NCI-H460 (cell line): ENCODE measurements around the gene MS4A18. TPM values are rescaled to one million over a fixed set of nuclear protein-coding genes. Genes with fewer than 3 reads are reported as not detected.

ENCODE experiments used
- DNase-seq: peaks from one replicate; pipeline ENCODE4 v3.0.0-alpha.2; 2016; ENCODE audit warnings: low read depth; ENCODE audit errors: extremely low read depth
- total RNA-seq: library from RNA; depleted of rRNA; stranded (reverse); fragments of >200 nt; shearing (Covaris generic); gene quantifications from 2 replicates; pipeline ENCODE4 v1.2.3, GENCODE V29; 2014

MS4A18 gene
- total RNA-seq, 1 experiment from 2014 or later, result not detected

GRCh38 chr11:60763692-60764369 is 39.3 kb downstream of the MS4A18 start:
- DNase-seq, result peak; percentile 7

- no peak for DNase-seq
These were observed 40.4 kb downstream of the MS4A18 start for GRCh38 chr11:60764879-60765278.

- DNase-seq, result no peak
These were observed 40.8 kb downstream of the MS4A18 start for GRCh38 chr11:60765355-60765754.

DNA sequence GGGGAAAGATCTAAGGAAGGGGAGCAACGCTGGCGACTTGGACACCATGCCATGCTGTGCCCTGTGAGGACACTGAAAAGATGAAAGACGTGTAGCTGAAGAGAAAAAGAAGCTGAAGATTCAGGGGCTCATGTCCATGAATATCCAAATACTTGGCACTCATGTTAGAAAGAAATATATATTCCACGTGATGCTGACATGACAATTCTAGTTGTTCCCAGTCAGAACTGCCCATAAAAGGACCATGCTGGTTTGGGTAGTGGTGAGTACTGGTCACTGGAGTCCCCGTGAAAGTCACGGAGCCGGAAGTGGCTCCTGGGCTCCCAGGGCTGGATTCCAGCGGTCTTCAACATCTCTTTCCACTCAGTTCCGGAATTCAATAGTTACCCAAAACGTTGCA is 42.0 kb downstream of the MS4A18 start:
- DNase-seq, result no peak

DNA sequence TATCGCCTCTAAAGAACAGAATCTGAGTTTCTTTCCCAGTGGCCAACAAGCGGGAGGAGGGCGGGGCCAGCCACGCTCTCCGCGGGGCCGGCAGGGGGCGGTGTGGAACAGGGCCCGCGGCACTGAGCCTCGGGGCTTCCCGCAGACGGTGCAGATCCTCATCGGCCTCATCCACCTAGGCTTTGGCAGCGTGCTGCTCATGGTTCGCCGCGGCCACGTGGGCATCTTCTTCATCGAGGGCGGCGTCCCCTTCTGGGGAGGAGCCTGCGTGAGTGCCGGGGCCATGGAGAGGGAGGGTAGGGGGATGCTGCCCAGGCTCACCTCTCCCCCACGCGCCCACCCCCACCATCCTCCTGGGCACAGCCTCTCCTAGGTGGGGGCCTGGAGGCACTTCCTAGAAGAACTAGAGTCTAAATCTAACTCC is 42.9 kb downstream of the MS4A18 start:
- DNase-seq, result no peak

DNA sequence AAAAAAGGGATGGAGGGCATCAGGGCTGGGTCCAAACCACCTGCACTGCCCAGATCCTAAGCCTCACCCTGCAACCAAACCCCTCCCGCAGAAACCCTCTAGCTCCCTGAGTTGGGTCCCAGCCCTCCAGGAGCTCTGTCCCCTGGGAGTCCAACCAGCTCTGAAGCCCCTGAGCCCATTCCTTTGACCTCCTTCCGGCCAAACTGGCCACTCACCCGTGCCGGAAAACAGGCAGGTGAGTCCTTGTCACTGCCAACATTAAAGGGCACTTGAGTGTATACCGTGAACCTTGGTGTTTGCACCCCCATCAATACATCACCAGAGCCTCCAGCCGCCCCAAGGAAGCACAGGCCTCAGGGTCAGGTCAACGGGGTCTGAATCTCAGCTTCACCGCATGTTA is 43.7 kb downstream of the MS4A18 start:
- DNase-seq, result no peak

GRCh38 chr11:60769273-60769672 is 44.8 kb downstream of the MS4A18 start:
- no peak for DNase-seq

GRCh38 chr11:60769811-60770210 is 45.3 kb downstream of the MS4A18 start:
- DNase-seq, result no peak

GRCh38 chr11:60771146-60771545 is 46.6 kb downstream of the MS4A18 start:
- DNase-seq, result no peak

DNA sequence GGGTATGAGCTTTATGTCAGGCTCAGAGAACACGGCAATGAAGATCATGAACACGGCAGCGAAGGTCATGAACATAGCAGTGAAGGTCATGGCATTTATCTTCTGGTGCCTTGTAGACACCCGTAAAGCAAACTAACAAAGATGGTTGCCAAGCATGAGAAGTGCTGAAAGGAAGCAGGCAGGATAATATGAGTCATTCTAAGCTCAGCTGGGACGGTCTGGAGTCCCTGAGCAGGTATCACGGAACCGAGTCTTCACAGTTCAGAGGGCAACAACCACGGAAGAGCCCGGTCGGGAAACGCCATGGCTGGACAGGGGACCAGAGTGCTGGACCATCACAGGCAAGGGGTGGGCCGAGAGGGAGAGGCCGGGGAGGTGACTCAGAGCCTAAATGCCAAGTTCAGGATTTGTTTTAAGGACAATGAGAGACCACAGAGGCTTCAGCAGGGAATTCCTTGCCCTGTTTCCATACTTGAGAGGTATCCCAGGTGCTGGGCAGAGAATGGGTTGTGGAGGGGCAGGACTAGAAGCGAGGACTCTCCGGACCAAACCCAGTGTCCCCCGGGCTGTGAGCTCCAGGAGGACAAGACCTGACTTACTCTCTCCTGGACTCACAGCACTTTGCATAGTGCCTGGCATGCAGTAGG is 47.5 kb downstream of the MS4A18 start:
- DNase-seq, result no peak

- no peak for DNase-seq
These were observed 48.1 kb downstream of the MS4A18 start for GRCh38 chr11:60772666-60773065.

DNA sequence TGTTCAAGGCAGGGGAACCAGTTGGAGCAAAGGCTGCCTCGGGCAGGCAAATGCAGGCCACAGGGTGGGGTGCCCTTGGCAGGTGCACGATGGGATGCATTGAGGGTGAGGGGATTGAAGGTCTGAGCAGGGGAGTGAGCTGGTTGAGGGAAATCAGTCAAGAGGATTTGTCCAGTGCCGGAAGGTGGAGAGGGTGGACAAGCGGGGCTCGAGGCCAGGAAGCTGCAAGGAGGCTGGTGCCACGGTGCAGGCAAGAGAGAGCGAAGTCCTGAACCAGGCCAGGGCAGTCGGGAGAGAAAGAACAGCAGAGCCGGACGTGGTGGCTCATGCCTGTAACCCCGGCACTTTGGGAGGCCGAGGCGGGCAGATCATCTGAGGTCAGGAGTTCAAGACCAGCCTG is 50.2 kb downstream of the MS4A18 start:
- no peak for DNase-seq

GRCh38 chr11:60775420-60775961 is 51.0 kb downstream of the MS4A18 start:
- DNase-seq, result peak; percentile 66

DNA sequence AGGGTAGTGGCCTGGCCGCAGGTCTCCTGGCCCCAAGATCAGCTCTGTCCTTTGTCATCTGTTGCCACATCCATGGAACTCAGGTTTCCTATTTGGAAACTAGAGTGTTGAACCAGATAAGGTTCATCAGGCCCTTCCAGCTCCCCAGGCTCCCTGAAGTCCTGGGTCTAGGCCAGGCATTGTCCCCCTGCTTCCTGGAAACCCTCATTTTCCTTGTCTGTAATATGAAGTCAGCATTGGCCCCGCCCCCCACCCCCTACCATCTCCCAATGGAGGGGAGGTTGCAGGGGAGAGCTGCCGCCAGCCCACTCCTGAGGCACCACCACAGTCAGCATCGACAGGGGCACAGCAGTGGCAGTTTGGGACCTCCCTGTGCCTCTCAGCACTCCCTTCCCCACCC is 51.6 kb downstream of the MS4A18 start:
- DNase-seq, result no peak

DNA sequence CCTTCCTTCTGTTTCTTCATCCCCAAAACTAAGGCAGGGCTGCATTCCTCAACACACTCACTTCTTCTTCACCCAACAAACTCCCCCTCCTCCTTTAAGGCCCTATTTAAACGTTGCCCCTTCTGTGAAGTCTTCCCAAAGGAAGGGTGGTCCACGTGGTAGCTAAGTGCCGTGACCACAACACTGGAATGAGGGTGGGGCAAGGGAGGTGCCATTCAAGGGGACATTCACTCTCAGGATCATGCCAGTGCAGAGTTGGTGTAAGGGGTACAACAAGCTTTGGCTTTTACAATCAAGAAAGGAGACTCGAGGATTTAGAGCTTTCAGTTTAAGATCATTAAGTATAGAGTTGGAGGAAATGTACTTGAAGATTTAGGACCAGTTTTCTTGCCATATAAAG is 52.6 kb downstream of the MS4A18 start:
- DNase-seq, result no peak

GRCh38 chr11:60777572-60777971 is 53.1 kb downstream of the MS4A18 start:
- DNase-seq, result no peak

- no peak for DNase-seq
These were observed 55.5 kb downstream of the MS4A18 start for GRCh38 chr11:60780065-60780464.

GRCh38 chr11:60780774-60781173 is 56.3 kb downstream of the MS4A18 start:
- no peak for DNase-seq

DNA sequence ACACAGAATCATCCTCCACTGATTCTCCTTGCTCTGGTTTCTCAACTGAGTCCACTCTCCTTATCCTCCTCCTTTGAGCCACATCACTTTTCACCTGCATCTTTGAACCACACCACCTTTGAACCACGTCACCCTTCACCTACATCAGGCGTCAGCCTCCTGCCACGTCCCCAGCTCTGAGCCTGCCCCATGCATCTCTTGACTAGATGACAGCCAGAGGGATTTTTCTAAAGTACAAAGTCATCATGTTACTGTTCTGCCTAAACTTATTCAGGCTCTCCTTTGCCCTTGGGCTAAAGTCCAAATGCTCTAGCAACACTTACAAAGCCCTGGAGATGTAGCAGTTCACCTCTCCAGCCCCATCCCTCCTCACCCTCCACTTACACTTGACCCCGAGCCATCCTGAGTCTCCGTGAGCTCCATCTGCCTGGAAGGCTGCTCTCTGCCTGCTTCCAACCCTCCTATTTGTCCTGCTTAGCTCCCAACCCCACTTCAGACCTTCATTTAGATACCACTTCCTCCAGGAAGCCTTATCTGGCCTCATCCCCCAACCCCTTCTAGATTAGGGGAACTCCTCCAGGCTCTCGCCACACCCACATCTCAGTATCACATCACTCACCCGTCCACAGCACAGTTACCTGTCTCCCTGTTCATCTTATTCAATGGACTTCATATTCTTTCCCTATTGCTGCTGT is 56.9 kb downstream of the MS4A18 start:
- no peak for DNase-seq

DNA sequence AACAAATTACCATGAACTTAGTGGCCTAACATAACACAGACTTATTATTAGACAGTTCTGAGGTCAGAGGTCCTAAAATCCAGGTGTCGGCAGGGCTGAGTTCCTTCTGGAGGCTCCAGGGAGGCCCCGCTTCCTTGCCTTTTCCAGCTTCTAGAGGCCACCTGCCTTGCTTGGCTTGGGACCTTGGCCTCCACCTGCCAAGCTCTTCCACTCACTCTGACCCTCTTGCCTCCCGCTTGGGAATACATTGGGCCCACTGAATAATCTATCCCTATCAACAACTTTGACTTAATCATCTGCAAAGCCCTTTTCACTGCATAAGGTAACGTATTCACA is 57.4 kb downstream of the MS4A18 start:
- DNase-seq, result no peak

GRCh38 chr11:60782393-60783140 is 58.0 kb downstream of the MS4A18 start:
- DNase-seq, result no peak
